ENCODE data around the gene ADORA2B. TPM values are rescaled to one million over a fixed set of nuclear protein-coding genes. Genes with fewer than 3 reads are reported as not detected.

The ADORA2B gene
- total and polyA plus RNA-seq, 2 experiments from 2014 or later, result 3.3 to 7.9 TPM

GRCh38 chr17:15973016-15973415 lies 28.1 kb downstream of the ADORA2B start:
- no peaks in the 10 kb centered on the region for H3K36me3 ChIP-seq (ENCODE audit: insufficient read depth)
- H3K27ac ChIP-seq (ENCODE audit: low read depth), result no peak overlapping the region
- 0 out of 2 replicates have a peak, but pooled peaks cover 3% of the 10 kb centered on the region for H3K9me2 ChIP-seq (ENCODE audit: insufficient read depth)
- peaks cover 31% of the 10 kb centered on the region for H3K36me3 Mint-ChIP-seq (ENCODE audit: low read depth)
- no peaks in the 10 kb centered on the region; the same call in 1 of the 2 replicates for H3K79me2 ChIP-seq (replicated peaks; ENCODE audit: insufficient read depth)
- H3K27me3 Mint-ChIP-seq (ENCODE audit: insufficient read depth, low read depth, poor library complexity), result peaks cover 2% of the 10 kb centered on the region
- no peak overlapping the region for H3K4me2 ChIP-seq
- H3K4me1 Mint-ChIP-seq, result peaks cover 28% of the 10 kb centered on the region
- H2AFZ ChIP-seq, result no peak overlapping the region
- no peak overlapping the region for H3K27ac Mint-ChIP-seq
- DNase-seq (ENCODE audit: low spot score), result no peak
- no peaks in the 10 kb centered on the region for H3K9me3 Mint-ChIP-seq
- H3K4me1 ChIP-seq (ENCODE audit: insufficient read depth), result peaks cover 7% of the 10 kb centered on the region
- 0 out of 2 replicates have a peak, but pooled peaks cover 3% of the 10 kb centered on the region for H4K20me1 ChIP-seq (replicated peaks; ENCODE audit: insufficient read depth)
- no peak overlapping the region for H3K4me3 ChIP-seq
- H3K4me3 Mint-ChIP-seq, result no peak overlapping the region
- H3K27me3 ChIP-seq (ENCODE audit: insufficient read depth), result no peaks in the 10 kb centered on the region
- TF ChIP-seq CREB1 (CRISPR knock-in tag; IDR thresholded peaks at IDR 0.05; ENCODE audit: low read depth) (no peak), EZH2phosphoT487 (IDR thresholded peaks at IDR 0.05; ENCODE audit: unreplicated experiment) (no peak), REST (IDR thresholded peaks at IDR 0.05; ENCODE audit: unreplicated experiment) (no peak), CTCF (conservative IDR thresholded peaks at IDR 0.05; ENCODE audit: low read depth in 2 of 2) (no peak), STAT1 (IDR thresholded peaks at IDR 0.05; ENCODE audit: unreplicated experiment) (no peak)
- no peak for ATAC-seq
- H3F3A ChIP-seq (replicated peaks; ENCODE audit: low read depth), result no peaks in the 10 kb centered on the region

- H3K36me3 Mint-ChIP-seq (ENCODE audit: low read depth), result peaks cover 38% of the 10 kb centered on the region
- peaks cover 7% of the 10 kb centered on the region for H3K4me1 ChIP-seq (ENCODE audit: insufficient read depth)
- no peaks in the 10 kb centered on the region for H3K36me3 ChIP-seq (ENCODE audit: insufficient read depth)
- DNase-seq (ENCODE audit: low spot score) (no peak), ATAC-seq (no peak)
- no peak overlapping the region for H3K27ac Mint-ChIP-seq
- no peaks in the 10 kb centered on the region for H3K9me2 ChIP-seq (ENCODE audit: insufficient read depth)
- H3F3A ChIP-seq (replicated peaks; ENCODE audit: low read depth), result no peaks in the 10 kb centered on the region
- H3K27me3 ChIP-seq (ENCODE audit: insufficient read depth), result no peaks in the 10 kb centered on the region
- H3K79me2 ChIP-seq (replicated peaks; ENCODE audit: insufficient read depth), result no peaks in the 10 kb centered on the region; the same call in 1 of the 2 replicates
- no peak overlapping the region for H3K4me2 ChIP-seq
- no peaks in the 10 kb centered on the region for H3K9me3 Mint-ChIP-seq
- no peak overlapping the region for H3K27ac ChIP-seq (ENCODE audit: low read depth)
- no peaks in the 10 kb centered on the region for H3K27me3 Mint-ChIP-seq (ENCODE audit: insufficient read depth, low read depth, poor library complexity)
- no peak overlapping the region for H2AFZ ChIP-seq
- H3K4me1 Mint-ChIP-seq, result peaks cover 22% of the 10 kb centered on the region
- no peak overlapping the region for H3K4me3 Mint-ChIP-seq
- no peak overlapping the region for H3K4me3 ChIP-seq
- 0 out of 2 replicates have a peak, but pooled peaks cover 3% of the 10 kb centered on the region for H4K20me1 ChIP-seq (replicated peaks; ENCODE audit: insufficient read depth)
- TF ChIP-seq ZNF114 (CRISPR knock-in tag; IDR thresholded peaks at IDR 0.05) (no peak), STAT1 (IDR thresholded peaks at IDR 0.05; ENCODE audit: unreplicated experiment) (no peak), REST (IDR thresholded peaks at IDR 0.05; ENCODE audit: unreplicated experiment) (no peak), ZNF331 (CRISPR knock-in tag; IDR thresholded peaks at IDR 0.05; ENCODE audit: low read depth) (no peak), NANOG (IDR thresholded peaks at IDR 0.05; ENCODE audit: borderline replicate concordance) (no peak), ETS1 (IDR thresholded peaks at IDR 0.05) (no peak)
Measured at GRCh38 chr17:15973834-15974233, 28.9 kb downstream of the ADORA2B start.
